ELF-1 (cell line): Measurements from ENCODE around the gene SLX4IP.

Source experiments
- DNase-seq: peaks from one replicate; pipeline ENCODE4 v3.0.0-alpha.2; 2016; ENCODE audit warnings: low read depth, low spot score

Gene SLX4IP

DNA sequence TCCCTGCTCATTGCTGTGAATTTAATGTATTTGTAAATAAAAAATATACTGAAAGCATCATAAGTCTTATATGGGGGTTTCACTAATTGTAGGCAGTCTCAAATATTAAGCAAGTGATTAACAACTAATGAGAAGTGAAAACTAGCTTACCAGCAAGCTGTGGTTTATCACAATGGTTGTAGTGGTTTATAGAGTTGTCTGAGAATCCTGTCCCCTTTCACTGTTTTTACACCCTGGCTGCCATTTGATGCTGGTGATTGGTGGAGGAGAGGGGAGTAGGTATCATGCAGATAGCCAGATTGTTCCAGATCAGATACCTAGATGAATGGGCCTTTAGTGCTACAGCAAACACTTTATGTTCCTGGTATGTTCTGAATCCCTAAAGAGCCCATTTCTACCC is 7.1 kb upstream of the SLX4IP start:
- DNase-seq, result no peak

DNA sequence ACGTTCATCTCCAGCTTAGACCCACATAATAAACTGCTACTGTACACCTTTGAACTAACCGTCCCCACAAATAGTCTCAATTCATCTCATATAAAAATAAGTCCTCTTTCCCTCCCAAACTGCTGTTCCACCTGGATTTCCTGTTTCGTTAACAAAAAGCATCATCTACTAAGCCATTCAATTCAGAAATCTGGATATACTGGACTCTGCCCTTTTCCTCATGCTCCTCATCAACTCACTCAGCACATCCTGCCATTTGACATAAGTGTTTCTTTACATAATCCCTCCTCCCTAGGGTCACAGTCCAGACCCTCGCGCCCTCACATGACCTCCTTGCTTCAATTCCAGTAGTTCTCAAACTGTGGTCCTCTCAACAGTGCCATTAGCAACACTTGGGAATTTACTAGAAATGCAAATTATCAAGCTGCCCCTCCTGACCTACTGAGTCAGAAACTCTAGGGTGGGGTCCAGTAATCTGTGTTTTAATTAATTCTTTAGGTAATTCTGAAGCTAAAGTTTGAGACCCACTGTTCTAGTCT is 5.6 kb upstream of the SLX4IP start:
- DNase-seq, result no peak

DNA sequence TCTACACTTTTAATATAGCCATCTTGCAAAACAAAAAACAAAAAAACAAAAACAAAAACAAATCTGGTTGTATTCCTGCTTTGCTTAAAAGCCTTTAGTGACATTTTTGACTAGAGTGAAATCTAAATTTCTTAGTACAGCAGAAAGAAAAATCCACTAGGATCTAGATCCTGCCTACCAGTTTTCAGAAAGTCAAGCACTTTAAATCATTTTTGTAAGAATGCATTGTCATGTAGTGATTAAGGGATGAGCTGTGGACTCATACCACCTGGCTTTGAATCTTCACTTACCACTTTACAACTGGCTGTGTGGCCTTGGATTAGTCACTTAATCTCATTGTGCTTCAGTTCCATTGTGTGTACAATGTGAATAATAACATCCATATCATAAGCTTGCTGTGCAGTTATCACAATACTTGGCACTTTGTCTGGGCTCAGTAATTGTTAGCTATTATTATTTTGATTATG is 5.1 kb upstream of the SLX4IP start:
- no peak for DNase-seq

DNA sequence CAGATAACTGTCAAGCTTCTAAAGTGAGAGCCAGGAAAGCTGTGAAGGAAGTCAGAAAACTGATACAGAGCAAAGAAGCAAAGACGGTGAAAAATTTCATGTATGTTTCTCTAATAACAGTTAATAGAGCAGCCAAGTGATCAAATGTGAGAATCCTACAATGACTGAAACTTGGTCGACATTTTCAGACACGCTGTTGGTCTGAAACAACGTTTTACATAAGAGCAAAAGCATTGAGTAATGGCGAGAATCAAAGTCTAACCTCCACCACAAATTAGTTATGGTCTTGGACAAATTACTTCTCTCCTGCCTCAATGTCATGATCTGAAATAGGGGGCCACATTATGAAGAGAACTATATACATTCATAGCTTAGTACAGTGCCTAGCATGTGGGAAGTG is 4.4 kb upstream of the SLX4IP start:
- DNase-seq, result no peak

DNA sequence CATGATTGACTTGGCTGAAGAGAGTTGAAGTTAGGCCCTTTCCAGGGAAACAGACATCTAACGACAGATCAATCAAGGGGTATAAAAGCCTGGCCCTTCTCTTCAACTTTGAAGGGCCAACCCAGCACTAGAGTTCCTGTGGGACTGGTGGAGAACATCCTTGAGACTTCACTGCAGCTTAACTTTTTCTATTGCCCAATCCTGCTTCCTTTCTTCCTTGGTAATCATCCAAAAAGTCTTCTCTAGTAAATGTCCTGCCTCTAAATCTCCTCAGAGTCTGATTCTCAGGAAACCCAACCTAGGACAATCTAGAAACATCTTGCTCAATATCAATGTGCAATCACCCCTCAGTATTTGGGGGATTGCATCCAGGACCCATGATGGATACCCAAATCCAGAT is 3.0 kb upstream of the SLX4IP start:
- DNase-seq, result no peak

DNA sequence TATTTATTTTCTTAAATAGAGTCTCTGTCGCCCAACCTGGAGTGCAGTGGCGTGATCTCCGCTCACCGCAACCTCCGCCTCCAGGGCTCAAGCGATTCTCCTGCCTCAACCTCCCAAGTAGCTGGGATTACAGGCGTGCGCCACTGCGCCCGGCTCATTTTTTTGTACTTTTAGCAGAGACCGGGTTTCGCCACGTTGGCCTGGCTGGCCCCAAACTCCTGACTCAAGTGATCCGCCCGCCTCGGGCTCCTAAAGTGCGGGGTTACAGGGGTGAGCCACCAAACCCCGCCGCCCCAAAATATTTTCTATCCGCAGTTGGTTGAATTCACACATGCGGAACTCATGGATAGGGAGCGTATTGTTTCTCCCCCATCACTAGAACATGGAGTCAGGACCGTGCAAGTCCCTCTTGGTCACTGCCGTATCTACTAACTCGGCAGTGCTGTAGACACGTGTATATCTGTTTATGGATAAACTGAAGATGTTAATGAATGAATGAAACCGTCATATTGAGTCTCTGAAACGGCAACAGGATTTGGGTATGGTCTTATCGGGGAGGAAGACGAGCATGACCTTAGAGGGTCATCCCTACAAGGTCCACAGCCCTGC is 2.0 kb upstream of the SLX4IP start:
- peak; percentile 42 for DNase-seq

DNA sequence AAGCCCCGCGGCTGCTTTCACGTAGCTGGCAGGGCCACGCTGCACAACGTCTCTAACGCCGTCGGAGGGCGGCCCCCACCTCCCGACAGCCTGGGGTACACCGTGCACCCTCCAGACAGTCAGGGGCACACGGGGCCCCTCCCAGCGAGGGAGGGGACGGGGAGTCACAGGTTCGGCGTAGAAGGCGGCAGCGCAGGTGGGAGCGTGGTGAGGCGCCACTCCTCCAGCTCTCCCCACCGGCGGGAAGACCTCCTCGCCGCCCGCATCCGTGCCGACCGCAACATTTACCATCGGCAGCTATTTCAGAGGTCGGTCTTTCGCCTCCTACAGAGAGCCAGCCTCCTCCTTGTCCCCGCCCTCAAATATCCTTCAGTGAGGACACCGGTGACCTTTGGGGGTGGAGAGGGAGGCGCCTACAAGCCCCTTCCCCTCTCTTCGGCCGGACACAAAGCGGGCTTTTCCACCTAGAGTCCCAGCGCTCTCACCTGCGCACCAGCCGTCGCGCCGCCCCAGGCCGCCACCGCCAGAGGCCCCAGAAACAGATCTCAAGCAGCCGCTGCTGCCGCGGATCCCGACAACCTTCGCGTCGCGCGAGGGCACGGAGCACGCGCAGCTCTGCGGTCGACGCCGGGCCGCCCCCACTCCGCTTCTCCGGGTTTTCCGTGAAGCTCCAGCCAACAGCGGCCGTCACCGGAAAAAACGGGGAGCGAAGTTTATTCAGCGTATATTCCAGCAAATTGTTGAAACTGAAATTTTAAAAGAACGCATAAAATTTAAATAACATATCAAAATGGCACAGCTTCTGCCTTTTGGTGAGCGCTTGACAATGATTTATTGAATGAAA is 1.3 kb upstream of the SLX4IP start, which contains the start of gene MKKS:
MKKS (minus strand) TSS at position 600 of the 844 bp plus-strand sequence. CDS start 20,708 bp downstream, outside the sequence.
- DNase-seq, result peak; percentile 94

DNA sequence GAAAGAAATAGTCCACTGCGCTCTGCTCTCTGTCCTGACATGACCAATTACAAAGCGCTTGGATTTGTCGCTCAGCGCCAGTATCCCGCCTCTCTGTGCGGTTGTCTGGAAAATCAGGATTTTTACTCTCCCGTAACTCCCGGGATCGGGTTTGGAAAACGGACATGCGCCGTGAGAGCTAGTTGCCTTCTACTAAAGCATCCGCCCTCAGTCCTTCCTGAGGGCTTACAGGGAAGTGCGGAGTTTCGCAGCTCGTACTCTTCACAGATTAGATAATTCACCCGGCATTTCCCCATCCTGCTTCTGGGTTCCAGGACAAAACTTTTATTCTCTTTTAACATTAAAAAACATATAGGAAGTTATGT is 656 bp upstream of the SLX4IP start:
- DNase-seq, result peak; percentile 98

DNA sequence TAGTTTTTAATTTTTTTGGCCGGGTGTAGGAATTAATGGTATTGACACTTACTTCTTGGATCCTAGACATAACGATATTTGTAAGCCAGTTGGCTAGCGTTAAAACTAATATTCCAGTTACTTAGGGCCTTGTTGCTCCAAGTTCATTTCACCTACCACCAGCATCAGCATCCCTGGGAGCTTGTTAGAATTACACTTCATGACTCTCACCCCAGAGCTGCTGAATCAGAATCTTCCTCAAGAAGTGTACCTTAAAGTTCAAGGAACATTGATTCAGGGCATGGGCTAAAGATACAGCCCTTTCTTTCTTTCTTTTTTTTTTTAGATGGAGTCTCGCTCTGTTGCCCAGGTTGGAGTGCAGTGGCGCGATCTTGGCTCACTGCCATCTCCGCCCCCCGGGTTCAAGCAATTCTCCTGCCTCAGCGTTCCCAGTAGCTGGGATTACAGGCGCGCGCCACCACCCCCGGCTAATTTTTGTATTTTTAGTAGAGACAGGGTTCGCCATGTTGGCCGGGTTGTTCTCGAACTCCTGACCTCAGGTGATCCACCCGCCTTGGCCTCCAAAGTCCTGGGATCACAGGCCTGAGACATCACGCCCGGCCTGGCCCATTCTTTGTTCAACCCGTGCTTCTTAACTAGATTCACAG is 1.1 kb downstream of the SLX4IP start:
- DNase-seq, result no peak

DNA sequence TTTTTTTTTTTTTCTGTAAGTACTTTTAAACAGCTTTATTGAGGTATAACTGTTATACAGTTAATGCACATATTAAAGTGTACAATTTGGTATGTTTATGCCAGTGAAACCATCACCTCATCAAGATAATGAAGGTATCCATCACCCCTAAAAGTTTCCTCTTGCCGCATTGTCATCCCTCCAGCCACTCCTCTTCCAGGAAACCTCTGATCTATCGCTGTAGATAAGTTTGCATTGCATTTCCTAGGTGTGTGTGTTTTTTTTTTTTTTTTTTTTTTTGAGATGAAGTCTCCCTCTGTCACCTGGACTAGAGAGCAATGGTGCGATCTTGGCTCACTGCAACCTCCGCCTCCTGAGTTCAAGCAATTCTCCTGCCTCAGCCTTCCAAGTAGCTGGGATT is 3.1 kb downstream of the SLX4IP start:
- DNase-seq, result no peak

DNA sequence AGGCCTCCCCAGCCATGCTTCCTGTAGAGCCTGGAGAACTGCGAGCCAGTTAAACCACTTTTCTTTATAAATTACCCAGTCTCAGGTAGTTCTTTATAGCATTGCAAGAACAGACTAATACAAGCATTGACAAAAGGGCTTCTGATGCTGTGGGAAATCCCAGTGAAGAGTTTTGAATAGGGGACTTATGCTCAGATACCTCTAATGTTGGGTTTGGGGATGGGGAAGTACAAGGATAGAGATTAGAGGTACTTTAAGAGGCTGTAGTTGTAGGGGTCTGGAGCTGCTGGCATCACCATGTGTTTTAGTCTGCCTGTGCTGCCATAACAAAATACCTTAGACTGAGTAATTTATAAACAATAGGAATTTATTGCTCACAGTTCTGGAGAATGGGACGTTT is 8.8 kb downstream of the SLX4IP start:
- DNase-seq, result no peak

DNA sequence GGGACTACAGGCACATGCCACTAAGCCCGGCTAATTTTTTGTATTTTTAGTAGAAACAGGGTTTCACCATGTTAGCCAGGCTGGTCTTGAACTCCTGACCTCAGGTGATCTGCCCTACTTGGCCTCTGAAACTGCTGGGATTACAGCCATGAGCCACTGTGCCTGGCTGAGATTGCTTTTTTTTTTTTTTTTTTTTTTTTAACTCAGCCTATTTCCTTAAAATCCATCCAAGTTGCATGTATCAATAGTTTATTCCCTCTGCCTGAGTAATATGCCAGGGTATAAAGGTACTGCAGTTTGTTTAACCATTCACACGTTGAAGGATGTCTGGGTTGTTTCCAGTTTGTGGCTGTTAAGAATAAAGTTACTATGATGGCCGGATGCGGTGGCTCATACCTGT is 10.7 kb downstream of the SLX4IP start:
- no peak for DNase-seq

DNA sequence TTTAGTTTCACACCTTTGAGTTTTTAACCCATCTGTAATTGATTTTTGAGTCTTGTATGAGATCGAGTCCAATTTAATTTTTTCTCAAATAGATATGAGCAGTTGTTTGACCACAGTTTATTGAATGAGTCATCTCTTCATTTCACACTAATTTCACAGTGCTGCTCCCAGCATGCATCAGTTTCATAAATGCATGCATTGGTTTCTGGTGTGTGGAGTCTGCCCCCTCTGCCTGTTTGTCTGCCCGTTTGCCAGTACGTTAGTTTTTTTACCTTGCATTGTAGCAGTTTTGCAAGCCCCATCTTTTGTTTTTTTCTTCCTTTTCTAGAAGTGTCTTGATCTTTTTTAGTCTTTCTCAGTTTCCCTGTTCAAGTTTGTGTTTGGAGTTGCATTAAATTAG is 11.9 kb downstream of the SLX4IP start:
- no peak for DNase-seq

DNA sequence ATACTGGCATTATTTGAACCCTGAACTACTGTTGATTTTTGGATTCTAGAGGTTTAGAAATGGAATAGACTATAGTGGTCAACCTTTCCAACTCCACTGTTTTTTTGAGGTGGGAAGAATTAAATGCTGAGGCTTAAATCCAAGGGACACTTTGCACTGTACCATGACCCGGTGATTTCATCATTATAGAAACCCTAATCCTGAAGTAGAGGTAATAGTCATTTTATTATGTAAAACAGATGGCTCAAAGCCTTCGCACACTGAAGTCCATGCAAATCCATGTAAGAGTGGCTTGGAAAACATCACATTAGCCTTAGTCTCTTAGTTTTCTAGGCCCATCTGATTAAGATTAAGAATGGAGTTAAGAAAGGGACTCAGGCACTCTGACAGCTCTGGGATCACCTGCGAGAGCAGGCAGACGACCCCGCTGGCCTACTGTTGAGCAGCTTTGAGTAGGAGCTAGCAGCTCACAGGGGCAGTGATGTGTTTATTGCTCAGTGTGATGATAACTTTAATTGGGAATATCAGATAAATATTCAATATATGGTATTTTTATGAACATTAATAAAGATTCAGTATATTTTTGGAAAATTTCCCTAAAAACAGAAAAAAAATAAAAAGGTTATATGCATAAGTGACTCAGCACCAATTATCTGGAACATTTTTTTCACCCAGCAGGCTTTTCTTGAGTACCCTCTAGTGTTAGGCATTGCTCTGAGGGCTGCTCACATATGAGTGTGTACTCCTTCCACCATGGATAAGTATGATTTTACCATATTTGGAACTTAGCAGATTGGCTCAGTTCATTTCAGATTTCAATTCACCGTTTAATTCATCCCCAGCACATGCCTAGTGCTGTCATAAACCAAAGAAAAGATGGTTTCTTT is 13.4 kb downstream of the SLX4IP start:
- DNase-seq, result no peak

DNA sequence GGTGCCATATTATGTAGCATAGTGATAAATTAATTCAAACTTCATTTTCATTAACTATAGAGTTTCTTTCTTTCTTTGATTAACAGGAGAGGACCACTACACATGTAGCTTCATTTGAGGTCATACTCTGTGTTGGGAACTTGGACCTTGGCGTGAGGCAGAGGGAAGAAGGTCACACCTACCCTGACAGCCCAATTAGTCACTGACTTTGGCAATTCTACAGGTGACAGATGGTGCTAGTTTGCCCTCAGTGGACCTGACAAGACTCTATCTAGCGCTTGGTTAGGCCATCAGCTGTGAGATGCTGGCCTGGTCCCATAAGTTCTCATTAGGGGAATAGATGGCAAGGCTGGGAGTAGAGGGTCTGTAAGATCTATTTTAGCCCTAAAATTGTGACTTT is 14.2 kb downstream of the SLX4IP start:
- DNase-seq, result no peak

DNA sequence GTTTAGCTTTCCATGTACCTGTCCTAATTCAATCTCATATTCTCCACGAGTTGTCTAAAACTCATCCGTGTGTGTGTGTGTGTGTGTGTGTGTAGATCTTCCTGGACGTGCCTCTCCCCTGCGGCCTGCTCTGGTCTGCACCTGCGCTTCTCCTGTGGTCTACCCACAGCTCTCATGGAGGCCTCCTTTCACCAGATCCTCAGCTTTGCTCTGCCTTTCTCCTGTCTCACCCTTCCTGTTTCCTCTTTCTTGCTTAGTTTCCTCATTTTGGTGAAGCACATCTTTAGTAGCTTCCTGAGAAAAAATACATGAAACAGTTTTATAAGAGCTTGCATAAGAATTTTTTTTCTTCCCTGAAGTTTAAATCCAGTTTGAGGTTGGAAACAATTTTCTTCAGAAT is 18.1 kb downstream of the SLX4IP start:
- DNase-seq, result no peak

DNA sequence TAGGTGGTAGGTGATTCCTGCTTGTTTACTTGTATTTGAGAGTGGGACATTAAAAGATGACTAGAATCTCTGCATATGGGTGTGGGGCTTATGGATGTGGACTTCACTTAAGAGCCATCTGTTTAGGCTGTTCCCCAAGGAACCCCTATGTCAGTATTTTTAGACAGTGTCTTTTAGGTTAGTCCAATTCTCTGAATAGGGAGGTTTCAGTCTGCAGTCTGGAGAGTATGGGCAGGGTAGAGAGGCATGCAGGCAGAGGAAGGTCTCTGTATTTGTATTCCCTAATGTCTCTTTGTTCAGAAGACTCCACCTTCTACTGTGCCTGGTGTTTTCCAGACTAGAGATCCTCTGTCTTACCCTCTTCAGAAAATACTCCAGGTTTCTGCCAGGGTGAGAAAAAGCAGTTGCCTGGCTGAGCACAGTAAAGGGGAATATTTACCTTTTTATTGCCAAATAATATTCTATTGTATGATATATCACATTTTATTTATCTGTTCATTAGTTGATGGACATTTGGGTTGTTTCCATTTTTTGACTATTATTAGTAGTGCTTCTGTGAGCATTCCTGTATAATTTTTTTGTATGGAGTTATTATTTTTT is 19.1 kb downstream of the SLX4IP start:
- DNase-seq, result no peak

DNA sequence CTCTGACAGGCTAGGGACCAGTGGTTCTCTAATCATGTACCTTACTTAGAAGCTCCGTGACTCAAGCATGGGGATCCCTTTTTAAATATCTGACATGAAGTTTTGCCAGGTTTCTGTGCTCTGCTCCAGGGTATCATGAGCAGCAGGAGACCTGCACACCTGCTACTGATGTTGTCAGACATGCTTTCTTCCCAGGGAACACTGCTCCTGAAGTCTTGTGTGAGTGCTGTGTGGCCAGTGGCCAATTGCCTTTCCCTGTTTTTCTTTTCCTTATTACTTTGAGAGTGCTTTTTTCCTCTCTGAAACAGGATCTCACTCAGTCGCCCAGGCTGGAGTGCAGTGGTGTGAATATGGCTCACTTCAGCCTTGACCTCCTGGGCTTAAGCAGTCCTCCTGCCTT is 26.4 kb downstream of the SLX4IP start:
- no peak for DNase-seq

DNA sequence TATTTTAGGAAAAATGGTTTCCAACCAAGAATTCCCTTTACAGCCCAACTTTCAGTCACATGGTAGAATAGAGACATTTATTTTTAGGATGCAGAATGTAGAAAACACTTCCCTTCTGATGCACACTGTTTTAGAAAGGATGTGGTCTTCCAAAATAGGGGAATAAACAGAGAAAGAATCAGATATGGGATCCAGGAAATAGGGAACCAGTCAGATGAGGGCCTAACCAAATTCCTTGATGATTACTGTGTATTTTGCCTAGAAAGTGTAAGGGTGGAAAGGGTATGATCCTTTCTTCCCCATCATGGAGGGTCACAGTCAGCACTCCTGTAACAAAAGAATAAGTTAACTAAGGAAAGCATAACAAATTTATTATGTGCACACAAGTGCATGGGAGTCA is 27.4 kb downstream of the SLX4IP start:
- no peak for DNase-seq

DNA sequence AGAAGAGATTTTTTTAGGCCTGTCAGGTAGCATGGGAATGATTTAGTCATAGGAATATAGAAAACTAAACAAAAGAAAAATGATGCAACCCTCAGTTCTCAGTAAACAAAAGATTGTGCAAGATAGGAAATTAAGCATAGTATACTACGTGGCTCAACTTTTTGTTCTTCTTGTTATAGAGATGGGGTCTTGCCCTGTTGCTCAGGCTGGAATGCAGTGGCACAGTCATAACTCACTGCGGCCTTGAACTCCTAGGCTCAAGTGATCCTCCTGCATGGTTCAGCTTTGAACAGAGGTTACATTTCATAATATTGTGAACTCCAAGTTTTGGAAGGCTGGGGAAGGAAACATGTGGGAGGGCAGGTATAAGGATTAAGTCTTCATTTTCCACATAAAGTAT is 28.5 kb downstream of the SLX4IP start:
- DNase-seq, result no peak

DNA sequence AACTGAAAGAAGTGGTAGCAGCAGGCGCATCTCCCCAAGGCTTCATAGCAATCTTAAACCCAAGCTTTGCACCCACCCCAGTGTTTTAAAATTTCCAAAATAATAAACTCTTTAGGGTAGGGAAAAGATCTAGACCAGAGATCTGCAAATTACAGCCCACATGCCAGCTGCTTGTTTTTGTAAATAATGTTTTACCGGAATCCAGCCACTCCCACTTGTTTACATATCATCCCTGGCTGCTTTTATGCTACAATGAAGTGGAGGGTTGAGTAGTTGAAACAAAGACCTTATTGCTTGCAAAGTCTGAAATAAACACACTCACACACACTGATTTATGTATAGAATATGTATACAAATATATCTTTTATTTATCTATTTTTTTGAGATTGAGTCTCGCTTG is 30.0 kb downstream of the SLX4IP start:
- DNase-seq, result no peak
